SJSA1 (cell line): ENCODE measurements around the gene NUP42. TPM values are rescaled to one million over a fixed set of nuclear protein-coding genes. Genes with fewer than 3 reads are reported as not detected.
"Not testable (repeated sequence)": the region's sequence is repeated elsewhere in the genome, so short reads cannot be mapped to it uniquely, and the experiment has no call there.

ENCODE experiments used
- DNase-seq, 2 experiments: peaks; one replicate each; pipeline ENCODE4 v3.0.0-alpha.2; 2015 to 2020; ENCODE audit warnings: low spot score in 2 of 2, low read depth in 1 of 2
- H3K27ac ChIP-seq: fragments of 250-450 bp; sonication (Bioruptor Pico); 2 replicates; pipeline ENCODE4 v1.5.1; 2020; ENCODE audit warnings: mild to moderate bottlenecking, moderate library complexity
- H3K27me3 ChIP-seq: fragments of 250-450 bp; sonication (Bioruptor Pico); replicated peaks from 2 replicates; pipeline ENCODE4 v1.5.1; 2020; ENCODE audit warnings: mild to moderate bottlenecking, moderate library complexity
- H3K36me3 ChIP-seq: fragments of 250-450 bp; sonication (Bioruptor Pico); 2 replicates; pipeline ENCODE4 v1.5.1; 2020; ENCODE audit warnings: mild to moderate bottlenecking
- H3K4me1 ChIP-seq: fragments of 250-450 bp; sonication (Bioruptor Pico); replicated peaks from 2 replicates; pipeline ENCODE4 v1.6.1; 2021; ENCODE audit warnings: mild to moderate bottlenecking
- H3K4me3 ChIP-seq: fragments of 250-450 bp; sonication (Bioruptor Pico); 2 replicates; pipeline ENCODE4 v1.5.1; 2020; ENCODE audit warnings: mild to moderate bottlenecking
- H3K9me3 ChIP-seq: fragments of 250-450 bp; sonication (Bioruptor Pico); replicated peaks from 2 replicates; pipeline ENCODE4 v1.5.1; 2020; ENCODE audit warnings: mild to moderate bottlenecking
- total RNA-seq: library from RNA; depleted of rRNA; stranded (reverse); fragments of >200 nt; shearing (Covaris generic); gene quantifications from 2 replicates; pipeline ENCODE4 v1.2.3, GENCODE V29; 2014

NUP42 gene
- total RNA-seq, 1 experiment from 2014 or later, result 41.7 TPM

- peaks cover 45% of the 10 kb centered on the region for H3K36me3 ChIP-seq
- H3K4me1 ChIP-seq, result peaks cover 11% of the 10 kb centered on the region; the same call in 1 of the 2 replicates
- no peaks in the 10 kb centered on the region for H3K27me3 ChIP-seq
- DNase-seq, result no peak
- no peak overlapping the region for H3K4me3 ChIP-seq
- H3K27ac ChIP-seq, result no peak overlapping the region
- H3K9me3 ChIP-seq, result no peaks in the 10 kb centered on the region
Observed at GRCh38 chr7:23184291-23184690, 2.4 kb downstream of the NUP42 start.

- Histone ChIP-seq H3K27ac (no peak overlapping the region), H3K4me3 (no peak overlapping the region), H3K9me3 (no peaks in the 10 kb centered on the region), H3K36me3 (peaks cover 48% of the 10 kb centered on the region), H3K4me1 (peaks cover 11% of the 10 kb centered on the region; the same call in 1 of the 2 replicates), H3K27me3 (no peaks in the 10 kb centered on the region)
- DNase-seq, result peak in 1 of 2 experiments; percentile 34
Observed at GRCh38 chr7:23184709-23185359, 3.0 kb downstream of the NUP42 start.

- Histone ChIP-seq H3K9me3 (no peaks in the 10 kb centered on the region), H3K27ac (no peak overlapping the region), H3K4me3 (no peak overlapping the region), H3K4me1 (peaks cover 8% of the 10 kb centered on the region; the same call in 1 of the 2 replicates), H3K27me3 (no peaks in the 10 kb centered on the region), H3K36me3 (peaks cover 58% of the 10 kb centered on the region)
- DNase-seq, result no peak
Observed at GRCh38 chr7:23185980-23186379, 4.1 kb downstream of the NUP42 start.

- Histone ChIP-seq H3K36me3 (peaks cover 71% of the 10 kb centered on the region), H3K27ac (no peak overlapping the region), H3K27me3 (no peaks in the 10 kb centered on the region), H3K4me3 (no peak overlapping the region), H3K9me3 (no peaks in the 10 kb centered on the region), H3K4me1 (no peaks in the 10 kb centered on the region)
- no peak for DNase-seq
Observed at GRCh38 chr7:23191022-23191421, 9.2 kb downstream of the NUP42 start.

GRCh38 chr7:23193650-23194227 lies 11.9 kb downstream of the NUP42 start:
- H3K4me3 ChIP-seq, DNase-seq, H3K4me1 ChIP-seq, H3K27ac ChIP-seq, H3K9me3 ChIP-seq, H3K27me3 ChIP-seq: not testable (repeated sequence)
- H3K36me3 ChIP-seq, result peaks cover 63% of the 10 kb centered on the region

- H3K4me1 ChIP-seq, result no peaks in the 10 kb centered on the region
- peaks cover 66% of the 10 kb centered on the region for H3K36me3 ChIP-seq
- no peak for DNase-seq
- H3K9me3 ChIP-seq, result no peaks in the 10 kb centered on the region
- H3K27me3 ChIP-seq, result no peaks in the 10 kb centered on the region
- H3K4me3 ChIP-seq, result no peak overlapping the region
- H3K27ac ChIP-seq, result no peak overlapping the region
Observed at GRCh38 chr7:23196306-23196705, 14.5 kb downstream of the NUP42 start.

- not testable (repeated sequence) for H3K4me3 ChIP-seq, H3K27me3 ChIP-seq, DNase-seq, H3K9me3 ChIP-seq, H3K27ac ChIP-seq, H3K4me1 ChIP-seq
- H3K36me3 ChIP-seq, result peaks cover 64% of the 10 kb centered on the region
Observed at GRCh38 chr7:23197745-23198144, 15.9 kb downstream of the NUP42 start.

- Histone ChIP-seq H3K27me3 (no peaks in the 10 kb centered on the region), H3K9me3 (no peaks in the 10 kb centered on the region), H3K4me3 (no peak overlapping the region), H3K36me3 (peaks cover 58% of the 10 kb centered on the region), H3K27ac (no peak overlapping the region), H3K4me1 (no peaks in the 10 kb centered on the region)
- no peak for DNase-seq
Observed at GRCh38 chr7:23200331-23200730, 18.5 kb downstream of the NUP42 start.

- Histone ChIP-seq H3K36me3 (peaks cover 34% of the 10 kb centered on the region), H3K27ac (no peak overlapping the region), H3K9me3 (no peaks in the 10 kb centered on the region), H3K4me3 (no peak overlapping the region), H3K27me3 (no peaks in the 10 kb centered on the region), H3K4me1 (no peaks in the 10 kb centered on the region)
- DNase-seq, result no peak
Observed at GRCh38 chr7:23204241-23204640, 22.4 kb downstream of the NUP42 start.

- DNase-seq, result no peak
- Histone ChIP-seq H3K9me3 (no peaks in the 10 kb centered on the region), H3K27me3 (no peaks in the 10 kb centered on the region), H3K27ac (no peak overlapping the region), H3K36me3 (peaks cover 21% of the 10 kb centered on the region), H3K4me1 (no peaks in the 10 kb centered on the region), H3K4me3 (no peak overlapping the region)
Observed at GRCh38 chr7:23205577-23205908, 23.7 kb downstream of the NUP42 start.

GRCh38 chr7:23205909-23206767 lies 24.3 kb downstream of the NUP42 start:
- no peaks in the 10 kb centered on the region for H3K4me1 ChIP-seq
- no peak overlapping the region for H3K4me3 ChIP-seq
- H3K27ac ChIP-seq, result no peak overlapping the region
- H3K36me3 ChIP-seq, result peaks cover 15% of the 10 kb centered on the region
- no peaks in the 10 kb centered on the region for H3K9me3 ChIP-seq
- no peak for DNase-seq
- H3K27me3 ChIP-seq, result no peaks in the 10 kb centered on the region

- no peaks in the 10 kb centered on the region for H3K9me3 ChIP-seq
- H3K27ac ChIP-seq, result no peak overlapping the region
- peaks cover 6% of the 10 kb centered on the region for H3K36me3 ChIP-seq
- no peaks in the 10 kb centered on the region for H3K4me1 ChIP-seq
- H3K4me3 ChIP-seq, result no peak overlapping the region
- no peaks in the 10 kb centered on the region for H3K27me3 ChIP-seq
- no peak for DNase-seq
Observed at GRCh38 chr7:23207021-23207420, 25.2 kb downstream of the NUP42 start.

- no peaks in the 10 kb centered on the region for H3K4me1 ChIP-seq
Observed at GRCh38 chr7:23207884-23208283, 26.0 kb downstream of the NUP42 start.

GRCh38 chr7:23208316-23208715 lies 26.5 kb downstream of the NUP42 start:
- H3K9me3 ChIP-seq, result no peaks in the 10 kb centered on the region
- no peaks in the 10 kb centered on the region for H3K27me3 ChIP-seq
- no peaks in the 10 kb centered on the region for H3K4me1 ChIP-seq

More at GRCh38 chr7:23207884-23208283, 26.0 kb downstream of the NUP42 start:
- Histone ChIP-seq H3K9me3 (no peaks in the 10 kb centered on the region), H3K36me3 (peaks cover 4% of the 10 kb centered on the region; the same call in 1 of the 2 replicates), H3K4me3 (no peak overlapping the region), H3K27me3 (no peaks in the 10 kb centered on the region), H3K27ac (no peak overlapping the region)
- no peak for DNase-seq

More at GRCh38 chr7:23208316-23208715, 26.5 kb downstream of the NUP42 start:
- Histone ChIP-seq H3K27ac (no peak overlapping the region), H3K4me3 (no peak overlapping the region), H3K36me3 (peaks cover under 1% of the 10 kb centered on the region; the same call in 1 of the 2 replicates)
- DNase-seq, result no peak
